ENCODE data around the gene EGFL6. TPM values are rescaled to one million over a fixed set of nuclear protein-coding genes. Genes with fewer than 3 reads are reported as not detected.

The EGFL6 gene
- total RNA-seq, 1 experiment from 2014 or later: not detected

DNA sequence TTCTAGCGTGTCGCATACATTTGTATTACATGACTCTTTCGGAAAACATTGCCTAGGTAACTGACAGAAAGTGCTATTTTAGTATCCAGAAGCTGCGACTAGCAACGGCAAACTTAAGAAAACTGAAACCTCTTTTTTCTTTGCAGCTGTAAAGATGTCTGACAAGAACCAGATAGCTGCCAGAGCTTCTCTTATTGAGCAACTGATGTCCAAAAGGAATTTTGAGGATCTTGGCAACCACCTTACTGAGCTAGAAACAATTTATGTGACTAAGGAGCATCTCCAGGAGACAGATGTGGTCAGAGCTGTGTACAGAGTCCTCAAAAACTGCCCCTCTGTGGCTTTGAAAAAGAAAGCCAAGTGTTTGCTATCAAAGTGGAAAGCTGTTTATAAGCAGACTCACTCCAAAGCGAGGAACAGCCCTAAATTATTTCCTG is 93.0 kb downstream of the EGFL6 start:
- H3K36me3 Mint-ChIP-seq (ENCODE audit: insufficient read depth, unreplicated experiment): no peaks in the 10 kb centered on the region
- H3K4me3 Mint-ChIP-seq (ENCODE audit: low read depth, unreplicated experiment): no peak overlapping the region
- no peaks in the 10 kb centered on the region for H3K9me3 Mint-ChIP-seq (ENCODE audit: low read depth, unreplicated experiment)
- H3K27me3 Mint-ChIP-seq (ENCODE audit: unreplicated experiment): no peaks in the 10 kb centered on the region
- DNase-seq: no peak
- H3K4me1 Mint-ChIP-seq (ENCODE audit: low read depth, unreplicated experiment): peaks cover 43% of the 10 kb centered on the region
- BruUV-seq (replicated peaks): no TSS peak
- TF ChIP-seq, protein P1, sequence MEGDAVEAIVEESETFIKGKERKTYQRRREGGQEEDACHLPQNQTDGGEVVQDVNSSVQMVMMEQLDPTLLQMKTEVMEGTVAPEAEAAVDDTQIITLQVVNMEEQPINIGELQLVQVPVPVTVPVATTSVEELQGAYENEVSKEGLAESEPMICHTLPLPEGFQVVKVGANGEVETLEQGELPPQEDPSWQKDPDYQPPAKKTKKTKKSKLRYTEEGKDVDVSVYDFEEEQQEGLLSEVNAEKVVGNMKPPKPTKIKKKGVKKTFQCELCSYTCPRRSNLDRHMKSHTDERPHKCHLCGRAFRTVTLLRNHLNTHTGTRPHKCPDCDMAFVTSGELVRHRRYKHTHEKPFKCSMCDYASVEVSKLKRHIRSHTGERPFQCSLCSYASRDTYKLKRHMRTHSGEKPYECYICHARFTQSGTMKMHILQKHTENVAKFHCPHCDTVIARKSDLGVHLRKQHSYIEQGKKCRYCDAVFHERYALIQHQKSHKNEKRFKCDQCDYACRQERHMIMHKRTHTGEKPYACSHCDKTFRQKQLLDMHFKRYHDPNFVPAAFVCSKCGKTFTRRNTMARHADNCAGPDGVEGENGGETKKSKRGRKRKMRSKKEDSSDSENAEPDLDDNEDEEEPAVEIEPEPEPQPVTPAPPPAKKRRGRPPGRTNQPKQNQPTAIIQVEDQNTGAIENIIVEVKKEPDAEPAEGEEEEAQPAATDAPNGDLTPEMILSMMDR (IDR thresholded peaks at IDR 0.05; ENCODE audit: unreplicated experiment): no peak
- no peak overlapping the region for H3K27ac Mint-ChIP-seq (ENCODE audit: unreplicated experiment)
- CTCF ChIA-PET: no interaction called here
- intact Hi-C loops (cut with micrococcal nuclease; ENCODE audit: unreplicated experiment): no loop called here

DNA sequence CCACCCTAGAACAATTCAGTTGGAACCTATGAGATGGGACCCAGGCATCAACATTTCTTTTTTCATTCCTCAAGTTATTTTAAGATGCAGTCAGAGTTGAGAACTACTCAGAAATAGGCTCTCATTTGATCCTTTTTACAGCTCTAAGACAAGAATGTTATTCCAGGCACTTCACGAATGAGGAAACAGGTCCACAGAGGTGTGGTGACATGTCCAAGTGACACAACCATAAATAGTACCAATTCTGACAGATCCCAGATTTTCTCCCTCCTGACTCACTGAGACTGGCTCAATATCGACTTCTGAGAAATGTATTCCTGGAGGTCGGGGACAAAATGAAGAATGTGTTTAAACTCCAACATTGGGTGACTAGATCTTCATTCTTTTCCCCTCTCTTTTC is 94.6 kb downstream of the EGFL6 start:
- DNase-seq: no peak
- H3K27me3 Mint-ChIP-seq (ENCODE audit: unreplicated experiment): no peaks in the 10 kb centered on the region
- CTCF ChIA-PET: no interaction called here
- no peak overlapping the region for H3K4me3 Mint-ChIP-seq (ENCODE audit: low read depth, unreplicated experiment)
- BruUV-seq (replicated peaks): no TSS peak
- no peak overlapping the region for H3K27ac Mint-ChIP-seq (ENCODE audit: unreplicated experiment)
- H3K4me1 Mint-ChIP-seq (ENCODE audit: low read depth, unreplicated experiment): peaks cover 38% of the 10 kb centered on the region
- intact Hi-C loops (cut with micrococcal nuclease; ENCODE audit: unreplicated experiment): no loop called here
- TF ChIP-seq, protein P1 (IDR thresholded peaks at IDR 0.05; ENCODE audit: unreplicated experiment): no peak
- H3K36me3 Mint-ChIP-seq (ENCODE audit: insufficient read depth, unreplicated experiment): peaks cover under 1% of the 10 kb centered on the region
- H3K9me3 Mint-ChIP-seq (ENCODE audit: low read depth, unreplicated experiment): no peaks in the 10 kb centered on the region

DNA sequence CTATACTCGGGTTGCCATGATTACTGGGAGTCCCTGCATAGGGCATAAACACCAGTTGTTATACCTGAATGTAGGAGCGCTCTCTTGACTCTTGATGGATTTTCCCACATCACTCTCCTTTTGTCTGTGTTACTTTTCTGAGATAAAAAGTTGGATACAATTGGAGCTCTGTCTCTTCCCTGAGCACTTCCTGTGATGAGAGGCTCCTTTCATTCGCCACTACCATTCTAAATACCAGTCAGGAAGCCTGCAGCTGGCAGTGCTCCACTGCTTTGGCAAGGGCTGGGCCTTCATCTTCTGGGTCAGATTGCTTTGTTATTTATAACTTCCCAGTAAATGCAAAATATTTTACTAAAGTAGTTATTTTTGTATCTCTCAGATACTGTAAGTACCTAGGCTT is 97.4 kb downstream of the EGFL6 start:
- Mint-ChIP-seq H3K36me3 (ENCODE audit: insufficient read depth, unreplicated experiment) (peaks cover 8% of the 10 kb centered on the region), H3K4me1 (ENCODE audit: low read depth, unreplicated experiment) (peaks cover 48% of the 10 kb centered on the region), H3K27me3 (ENCODE audit: unreplicated experiment) (no peaks in the 10 kb centered on the region), H3K9me3 (ENCODE audit: low read depth, unreplicated experiment) (peaks cover 4% of the 10 kb centered on the region), H3K27ac (ENCODE audit: unreplicated experiment) (no peak overlapping the region), H3K4me3 (ENCODE audit: low read depth, unreplicated experiment) (no peak overlapping the region)
- peak; percentile 17 for DNase-seq
- intact Hi-C loops (cut with micrococcal nuclease; ENCODE audit: unreplicated experiment): no loop called here
- CTCF ChIA-PET: no interaction called here
- TF ChIP-seq, protein P1 (IDR thresholded peaks at IDR 0.05; ENCODE audit: unreplicated experiment): no peak
- no TSS peak for BruUV-seq (replicated peaks)

DNA sequence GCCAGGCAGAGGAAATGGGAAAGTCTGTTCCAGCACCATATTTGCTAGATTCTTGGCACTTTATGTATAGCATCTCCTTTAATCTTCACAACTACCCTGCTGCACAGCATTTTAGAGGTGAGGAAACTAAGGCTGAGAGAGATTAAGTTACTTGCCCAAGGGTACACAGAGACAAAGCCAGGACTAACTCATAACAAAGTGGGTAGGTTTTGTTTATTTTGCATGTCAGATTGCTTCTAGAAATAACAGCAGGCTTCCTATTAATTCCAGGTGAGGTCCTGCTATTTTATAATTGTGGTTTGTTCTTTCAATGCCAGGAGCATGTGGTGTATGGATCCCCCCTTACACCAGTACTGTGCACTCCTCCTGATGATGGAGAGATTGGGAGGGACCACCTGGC is 98.5 kb downstream of the EGFL6 start:
- DNase-seq: no peak
- Mint-ChIP-seq H3K4me1 (ENCODE audit: low read depth, unreplicated experiment) (peaks cover 48% of the 10 kb centered on the region), H3K36me3 (ENCODE audit: insufficient read depth, unreplicated experiment) (peaks cover 8% of the 10 kb centered on the region), H3K9me3 (ENCODE audit: low read depth, unreplicated experiment) (peaks cover 4% of the 10 kb centered on the region), H3K27ac (ENCODE audit: unreplicated experiment) (no peak overlapping the region), H3K27me3 (ENCODE audit: unreplicated experiment) (no peaks in the 10 kb centered on the region), H3K4me3 (ENCODE audit: low read depth, unreplicated experiment) (no peak overlapping the region)
- CTCF ChIA-PET: no interaction called here
- TF ChIP-seq, protein P1 (IDR thresholded peaks at IDR 0.05; ENCODE audit: unreplicated experiment): no peak
- BruUV-seq (replicated peaks): no TSS peak
- intact Hi-C loops (cut with micrococcal nuclease; ENCODE audit: unreplicated experiment): no loop called here

All from Calu3 (cell line).